Pancreas (tissue), 10 donors: ENCODE measurements around the gene CYP3A5. TPM values are rescaled to one million over a fixed set of nuclear protein-coding genes. Genes with fewer than 3 reads are reported as not detected.

Source experiments
- ATAC-seq, 4 donors: fragments of 200-7000 bp; cut with Tn5 transposase; one replicate each; pipeline versions ENCODE4 v1.8.0 to v1.9.1; 2020; ENCODE audit warnings: mild to moderate bottlenecking in 4 of 4, moderate library complexity in 4 of 4
- DNase-seq, 6 donors: peaks; one replicate each; pipeline ENCODE4 v3.0.0-alpha.2; 2020
- FAIRE-seq: peaks from 2 replicates; lab custom pipeline; 2012; peaks lifted over from hg19 to GRCh38; lab: Jason Lieb, UNC
- H3K27ac ChIP-seq, 4 donors: fragments of 200-600 bp; sonication (generic); 1 replicate in 3 of 4; 2 replicates in 1 of 4; pipeline versions ENCODE4 v1.5.0 to v1.8.0; 2020
- H3K27me3 ChIP-seq, 4 donors: fragments of 200-600 bp; one replicate each; pipeline ENCODE4 v1.8.0; 2021
- H3K36me3 ChIP-seq, 3 donors: fragments of 200-600 bp; sonication (generic) in 1 of 3; one replicate each; pipeline versions ENCODE4 v1.5.0 to v1.8.0; 2020 to 2021
- H3K4me1 ChIP-seq, 3 donors: fragments of 200-600 bp; one replicate each; pipeline ENCODE4 v1.8.0; 2021
- H3K4me3 ChIP-seq, 4 donors: fragments of 200-600 bp; sonication (generic) in 2 of 4; one replicate each; pipeline versions ENCODE4 v1.5.0 to v1.8.0; 2020 to 2021
- H3K9me3 ChIP-seq, 4 donors: fragments of 200-600 bp; one replicate each; pipeline ENCODE4 v1.8.0; 2021
- CTCF ChIP-seq, 4 donors: fragments of 200-600 bp; sonication (generic) in 3 of 4; IDR thresholded peaks; one replicate each; pipeline versions ENCODE4 v1.5.0 to v1.8.0; 2021; ENCODE audit warnings: antibody characterized with exemption in 4 of 4
- WGBS, 2 donors: extraction: QIAGEN DNeasy Blood & Tissue Kit; methylation state at CpG; one replicate each; pipeline ENCODE4 v1.1.7; 2013; 5-methylcytosine and 5-hydroxymethylcytosine counted together
- intact Hi-C, 3 donors: fragments of 100-400 bp; cut with DNase I; formaldehyde crosslinking; loops; one replicate each; pipeline versions ENCODE4 v1.11.1 to v1.14.2; 2022
- polyA plus RNA-seq, 2 donors: library from polyadenylated mRNA; stranded (reverse); fragments of 200-250 nt; gene quantifications; one replicate each; pipeline ENCODE4 v1.2.3, GENCODE V29; 2013
- total RNA-seq, 6 donors: library from RNA; stranded (reverse); fragmentation: NEBNext Ultra II Directional in 4 of 6; extraction: Animal tissue kit (Norgen Biotek cat#: 25700) in 4 of 6; gene quantifications; one replicate each; pipeline versions ENCODE4 v1.2.1 to v1.2.4, GENCODE V29; 2021 to 2023
- donor health status: healthy with polysubstance abuse.
- donor health status: DM: no; HTN: no; CAD: no; lungs with moderate emphysema.
- donor health status: DM: no; HTN: no; CAD: no.
- donor health status: control.
- donor health status: control.
- donor health status: Bipolar disorder and iron deficiency.
- donor health status: DM: yes; HTN: yes; CAD: no.
- donor health status: DM: no; HTN: no; CAD: no.
- donor health status: DM: no; HTN: no; CAD: no.
- donor health status: DM: yes; HTN: yes; CAD: no.

Gene CYP3A5
- total and polyA plus RNA-seq, 8 donors = 10.0 to 219 (median 58.0) TPM

DNA sequence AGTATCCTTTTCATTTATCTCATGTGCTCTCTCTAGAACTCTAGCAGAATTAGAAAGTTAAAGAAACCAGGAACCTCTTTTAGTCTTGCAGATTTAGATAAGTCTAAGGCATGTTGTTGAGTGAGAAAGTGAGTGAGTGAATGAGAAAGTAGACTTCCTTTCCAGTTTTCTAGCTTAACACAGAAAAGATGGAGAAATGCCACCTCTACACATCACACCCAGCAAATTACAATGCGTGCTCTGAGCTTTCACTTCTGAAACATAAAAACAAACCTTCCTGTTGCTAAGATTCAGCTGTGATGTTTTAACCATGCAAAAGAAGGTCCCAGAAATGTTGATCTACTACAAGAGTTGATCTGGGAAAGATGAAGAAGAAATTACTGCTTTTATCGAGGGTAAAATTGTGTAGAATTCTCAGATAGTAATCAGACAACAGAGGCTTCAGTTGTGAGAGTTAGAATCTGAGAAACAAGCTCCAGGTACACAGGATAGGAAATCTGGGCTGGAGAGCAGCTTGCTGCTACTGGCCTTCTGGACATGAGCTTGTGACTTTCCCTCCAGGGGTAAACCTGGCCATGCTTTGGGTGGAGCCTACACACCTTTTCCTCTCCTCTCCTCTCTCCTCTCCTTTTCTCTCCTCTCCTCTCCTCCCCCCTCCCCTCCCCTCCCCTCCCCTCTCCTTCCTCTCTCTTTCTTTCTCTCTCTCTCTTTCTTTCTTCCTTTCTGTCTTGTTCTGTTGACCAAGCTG is 4.6 kb downstream of the CYP3A5 start:
- Histone ChIP-seq H3K4me1 (peaks cover 4 to 9% (median 7%) of the 10 kb centered on the region in 3 donors), H3K27ac (no peak overlapping the region), H3K9me3 (no peaks in the 10 kb centered on the region), H3K27me3 (no peaks in the 10 kb centered on the region), H3K36me3 (peaks cover 0 to 38% (median 0%) of the 10 kb centered on the region in 3 donors), H3K4me3 (no peak overlapping the region)
- ATAC-seq (no peak), DNase-seq (no peak), FAIRE-seq (no peak)
- 79 to 91% methylated on average over 2 of the region's 2 CpGs for WGBS, 2 donors
- TF ChIP-seq CTCF (IDR thresholded peaks at IDR 0.05) = no peak
- intact Hi-C loops = no loop called here

DNA sequence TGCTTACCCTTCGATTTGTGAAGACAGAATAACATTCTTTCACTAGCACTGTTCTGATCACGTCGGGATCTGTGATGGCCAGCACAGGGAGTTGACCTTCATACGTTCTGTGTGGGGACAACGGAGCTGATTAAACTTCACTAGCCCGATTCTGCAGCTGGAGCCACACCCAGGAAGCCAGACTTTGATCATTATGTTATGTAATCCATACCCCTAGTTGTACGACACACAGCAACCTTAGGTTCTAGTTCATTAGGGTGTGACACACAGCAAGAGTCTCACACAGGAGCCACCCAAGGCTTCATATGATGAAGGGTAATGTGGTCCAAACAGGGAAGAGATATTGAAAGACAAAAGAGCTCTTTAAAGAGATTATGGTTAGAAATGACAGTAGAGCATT is 7.2 kb downstream of the CYP3A5 start:
- Histone ChIP-seq H3K4me1 (peaks cover 2 to 6% (median 4%) of the 10 kb centered on the region in 3 donors), H3K9me3 (no peaks in the 10 kb centered on the region), H3K27ac (no peak overlapping the region), H3K4me3 (no peak overlapping the region), H3K27me3 (no peaks in the 10 kb centered on the region), H3K36me3 (peaks cover 0 to 50% (median 2%) of the 10 kb centered on the region in 3 donors)
- FAIRE-seq (no peak), DNase-seq (no peak), ATAC-seq (no peak)
- intact Hi-C loops = no loop called here
- WGBS, 2 donors = 84 to 90% methylated on average over 7 of the region's 7 CpGs
- TF ChIP-seq CTCF (IDR thresholded peaks at IDR 0.05) = no peak

DNA sequence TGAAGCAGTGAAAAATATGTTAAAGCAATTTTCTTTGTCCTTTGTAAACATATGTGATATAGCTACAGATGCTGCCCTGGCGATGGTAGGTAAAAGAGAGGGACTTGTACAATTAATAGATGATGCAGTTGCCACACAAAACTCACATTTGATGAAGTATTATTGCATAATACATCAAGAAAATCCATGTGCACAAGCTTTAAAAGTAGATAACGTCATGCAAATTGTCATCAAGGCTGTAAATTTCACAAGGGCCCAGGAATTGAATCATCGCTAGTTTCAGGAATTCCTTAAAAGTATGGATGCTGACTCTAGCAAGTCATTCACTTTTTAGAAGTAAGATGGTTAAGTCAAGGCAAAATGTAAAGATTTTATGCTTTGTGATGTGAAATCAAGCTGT is 10.0 kb downstream of the CYP3A5 start:
- Histone ChIP-seq H3K27ac (no peak overlapping the region), H3K4me3 (no peak overlapping the region), H3K9me3 (no peaks in the 10 kb centered on the region), H3K27me3 (no peaks in the 10 kb centered on the region), H3K36me3 (peaks cover 0 to 65% (median 11%) of the 10 kb centered on the region in 3 donors), H3K4me1 (no peaks in the 10 kb centered on the region)
- WGBS, 2 donors = 89 to 95% methylated on average over 3 of the region's 3 CpGs
- FAIRE-seq (no peak), ATAC-seq (no peak), DNase-seq (no peak)
- intact Hi-C loops = no loop called here
- no peak for TF ChIP-seq CTCF (IDR thresholded peaks at IDR 0.05)

GRCh38 chr7:99668541-99668940 is 11.3 kb downstream of the CYP3A5 start:
- no peak for TF ChIP-seq CTCF (IDR thresholded peaks at IDR 0.05)
- no peak overlapping the region for H3K4me3 ChIP-seq
- ATAC-seq = no peak
- intact Hi-C loops = no loop called here
- H3K9me3 ChIP-seq = no peaks in the 10 kb centered on the region
- no peaks in the 10 kb centered on the region for H3K27me3 ChIP-seq
- peaks cover 0 to 66% (median 11%) of the 10 kb centered on the region in 3 donors for H3K36me3 ChIP-seq
- no peak for DNase-seq
- no peak for FAIRE-seq
- H3K4me1 ChIP-seq = no peaks in the 10 kb centered on the region
- no peak overlapping the region for H3K27ac ChIP-seq
- 97% methylated on average over 8 of the region's 8 CpGs for WGBS, 2 donors

DNA sequence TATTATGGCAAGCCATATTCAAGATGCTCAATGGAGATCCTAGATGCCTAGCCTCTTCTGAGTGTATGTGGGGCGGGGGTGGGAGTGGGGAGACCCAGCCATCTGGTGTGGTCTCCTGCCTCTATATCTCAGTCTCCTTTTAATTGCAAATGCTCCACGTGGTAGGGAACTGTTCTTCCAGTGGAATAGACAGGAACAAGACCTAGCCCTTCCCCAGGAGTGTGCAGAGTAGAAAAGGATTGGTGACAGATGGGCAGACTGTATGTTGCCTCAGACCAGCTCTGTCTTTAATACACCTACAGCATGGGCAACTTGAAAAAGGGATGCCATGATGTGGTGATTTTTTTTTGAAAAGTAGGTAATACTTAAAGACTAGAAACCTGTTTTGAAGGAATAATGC is 12.6 kb downstream of the CYP3A5 start:
- H3K36me3 ChIP-seq = peaks cover 0 to 67% (median 16%) of the 10 kb centered on the region in 3 donors
- H3K4me1 ChIP-seq = no peaks in the 10 kb centered on the region
- no peak for TF ChIP-seq CTCF (IDR thresholded peaks at IDR 0.05)
- no peaks in the 10 kb centered on the region for H3K9me3 ChIP-seq
- H3K4me3 ChIP-seq = no peak overlapping the region
- no peak for ATAC-seq
- no peak for FAIRE-seq
- no peaks in the 10 kb centered on the region for H3K27me3 ChIP-seq
- intact Hi-C loops = no loop called here
- WGBS, 2 donors = 74 to 84% methylated on average over 2 of the region's 2 CpGs
- no peak overlapping the region for H3K27ac ChIP-seq
- no peak for DNase-seq
